GM18867 (cell line): ENCODE results near the gene B4GALT5.

Source experiments
- ATAC-seq: cut with Tn5 transposase; IDR thresholded peaks from one replicate; pipeline ENCODE4 v1.9.1; 2021; ENCODE audit warnings: mild to moderate bottlenecking, moderate library complexity; ENCODE audit not compliant: unreplicated experiment

Gene B4GALT5

GRCh38 chr20:49660912-49661311 is 52.8 kb downstream of the B4GALT5 start:
- ATAC-seq, result no peak

GRCh38 chr20:49659056-49659455 is 54.6 kb downstream of the B4GALT5 start:
- no peak for ATAC-seq

DNA sequence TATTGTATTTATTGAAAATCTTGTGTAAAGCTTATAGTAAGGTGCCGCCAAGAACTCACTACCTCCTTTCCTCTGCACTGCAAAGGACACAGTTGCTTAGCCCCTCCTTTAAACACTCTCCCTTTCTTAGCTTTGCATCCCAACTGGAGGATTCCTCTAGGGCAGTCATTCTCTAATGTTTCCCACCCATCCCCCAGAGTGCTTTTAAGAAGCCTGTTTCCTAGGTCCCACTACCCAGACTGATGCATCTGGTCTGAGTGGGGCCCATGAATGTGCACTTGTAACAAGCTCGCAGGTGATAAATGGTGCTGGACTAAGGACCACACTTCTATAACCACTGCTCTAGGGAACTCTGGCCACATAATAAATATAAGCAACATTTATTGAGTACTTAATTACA is 55.2 kb downstream of the B4GALT5 start:
- ATAC-seq, result no peak

DNA sequence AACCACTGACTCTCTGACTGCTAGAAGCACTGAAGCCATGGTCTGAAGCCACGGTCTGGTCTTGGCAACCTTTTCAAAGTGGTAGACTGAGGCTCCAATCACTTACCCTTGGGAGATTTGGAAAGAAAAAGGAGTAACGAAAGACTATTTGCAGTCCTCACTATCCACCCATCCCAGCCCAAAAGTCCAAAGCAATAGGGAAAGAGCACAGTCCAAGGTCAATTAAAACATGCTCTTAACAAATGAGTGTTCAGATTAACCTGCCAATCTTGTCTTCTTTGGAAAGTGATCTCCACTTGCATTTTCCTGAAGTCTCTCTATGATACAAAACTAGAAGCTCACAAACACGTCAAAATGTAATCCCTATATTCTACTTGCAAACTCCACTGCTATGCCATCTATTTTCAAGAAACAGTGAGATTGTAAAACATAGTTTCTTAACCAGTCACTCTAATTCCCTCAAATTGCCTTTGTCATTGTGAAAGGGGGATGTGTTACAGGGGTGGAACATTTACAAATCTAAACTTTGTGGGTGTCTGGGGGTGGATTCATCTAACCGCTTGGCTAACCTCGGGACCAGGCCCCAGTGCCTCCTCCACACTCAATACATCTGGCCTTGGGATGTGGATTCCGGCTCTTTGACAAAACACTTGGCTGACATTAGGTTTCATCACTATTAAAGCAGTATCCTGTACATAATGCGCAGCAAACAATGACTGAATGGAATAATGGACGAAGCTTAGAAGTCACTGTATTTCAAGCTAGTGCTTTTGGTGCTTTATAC is 56.4 kb downstream of the B4GALT5 start:
- ATAC-seq, result no peak

GRCh38 chr20:49656304-49656703 is 57.4 kb downstream of the B4GALT5 start:
- ATAC-seq, result no peak

- no peak for ATAC-seq
Observed at GRCh38 chr20:49653925-49654434, 59.7 kb downstream of the B4GALT5 start.

GRCh38 chr20:49649672-49650071 is 64.0 kb downstream of the B4GALT5 start:
- ATAC-seq, result no peak

DNA sequence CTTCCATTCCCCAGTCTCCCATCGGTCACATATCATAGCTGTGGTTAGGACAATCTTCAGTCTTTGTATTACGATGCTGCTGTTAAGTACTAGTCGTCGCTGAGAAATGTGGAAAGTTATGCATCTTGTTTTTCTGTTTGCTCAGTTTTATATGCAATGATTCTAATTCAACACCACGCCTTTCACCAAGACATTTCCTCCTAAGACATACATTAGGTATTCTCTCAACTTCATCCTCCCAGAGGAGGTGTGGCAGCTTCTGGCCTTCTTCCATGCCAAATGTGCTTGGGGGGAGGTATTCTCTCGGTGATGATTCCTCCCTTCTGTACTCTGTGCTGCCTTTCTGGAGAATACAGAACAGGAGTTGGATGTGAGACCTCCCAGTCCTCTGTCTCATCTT is 66.1 kb downstream of the B4GALT5 start:
- no peak for ATAC-seq

DNA sequence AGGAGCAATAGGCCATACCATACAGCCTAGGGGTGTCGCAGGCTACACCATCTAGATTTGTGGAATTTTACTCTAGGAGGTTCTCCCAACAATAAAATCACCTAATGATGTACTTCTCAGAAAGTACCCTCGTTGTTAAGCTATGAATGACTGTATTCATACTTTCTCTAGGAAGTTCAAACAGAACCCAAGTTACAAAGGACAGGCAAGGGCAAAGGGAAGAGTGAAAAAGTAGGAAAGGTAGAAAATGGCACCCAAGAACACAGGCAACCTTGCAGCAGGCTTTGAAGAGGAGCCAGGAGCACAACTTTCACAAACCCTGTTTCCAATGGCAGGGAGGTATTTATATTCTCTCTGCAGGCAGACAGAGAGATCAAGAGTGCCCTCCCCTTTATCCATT is 67.2 kb downstream of the B4GALT5 start:
- ATAC-seq, result no peak

DNA sequence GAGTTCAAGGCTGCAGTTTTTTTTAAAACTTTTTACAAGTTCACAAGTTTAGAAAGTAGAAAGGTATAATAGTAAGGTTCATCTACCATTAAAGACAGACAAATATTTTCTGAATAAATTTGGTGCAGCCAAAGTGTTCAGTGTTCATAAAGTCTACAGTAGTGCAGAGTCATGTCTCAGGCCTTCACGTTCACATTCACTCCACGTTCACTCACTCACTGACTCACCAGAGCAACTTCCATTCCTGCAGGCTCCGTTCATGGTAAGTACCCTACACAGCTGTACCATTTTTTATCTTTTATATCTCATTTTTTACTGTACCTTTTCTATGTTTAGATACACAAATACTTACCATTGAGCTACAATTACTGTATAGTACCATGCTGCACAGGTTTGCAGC is 67.6 kb downstream of the B4GALT5 start:
- no peak for ATAC-seq

GRCh38 chr20:49644980-49645565 is 68.6 kb downstream of the B4GALT5 start:
- ATAC-seq, result no peak

GRCh38 chr20:49642816-49643215 is 70.9 kb downstream of the B4GALT5 start:
- ATAC-seq, result no peak

GRCh38 chr20:49641683-49642656 is 71.7 kb downstream of the B4GALT5 start:
- ATAC-seq, result no peak

DNA sequence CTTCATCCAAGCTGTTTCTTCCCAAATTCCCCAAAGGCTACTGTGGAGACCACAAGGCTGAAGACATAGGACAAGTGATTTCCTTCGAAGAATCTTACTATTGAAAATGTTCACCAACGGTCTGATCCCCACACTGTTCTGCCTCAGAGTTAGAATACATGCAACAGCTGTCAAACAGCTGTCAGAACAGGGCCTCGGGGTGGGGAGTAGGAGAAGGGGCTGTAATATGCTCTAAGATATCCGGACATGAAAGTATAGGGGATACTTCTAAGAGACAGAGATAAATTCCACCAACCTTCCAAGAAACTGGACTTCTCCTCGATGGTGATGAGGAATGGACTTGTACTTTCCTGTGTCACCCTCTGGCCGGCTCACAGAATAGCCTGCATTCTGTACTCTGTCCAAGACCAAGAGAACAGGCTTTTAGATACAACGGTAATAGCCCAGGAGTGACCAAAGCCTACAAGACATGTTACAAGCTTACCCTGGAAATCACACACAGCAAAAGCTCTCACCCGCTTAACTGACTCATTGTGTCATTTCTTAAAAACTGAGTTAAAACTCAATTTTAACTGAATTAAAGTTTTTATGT is 76.5 kb downstream of the B4GALT5 start:
- ATAC-seq, result no peak

DNA sequence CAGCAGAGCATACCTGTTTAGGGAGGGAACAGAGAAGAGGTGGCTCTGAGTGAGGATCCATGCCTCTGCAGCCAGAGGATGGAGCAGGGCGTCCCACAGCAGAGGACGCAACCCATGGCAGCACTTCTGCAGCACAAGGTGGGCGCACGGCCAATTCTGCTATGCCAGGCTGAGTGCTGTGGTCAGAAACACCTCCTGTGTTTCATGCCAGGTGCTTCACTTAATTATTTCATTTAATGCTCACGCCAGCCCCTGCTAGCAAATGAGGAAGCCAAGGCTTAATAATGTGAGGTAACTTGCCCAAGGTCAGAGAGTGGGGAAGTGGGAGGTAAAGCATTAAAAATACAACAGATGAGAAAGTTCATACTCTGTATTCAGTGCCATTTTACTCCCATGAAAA is 77.2 kb downstream of the B4GALT5 start:
- ATAC-seq, result no peak

DNA sequence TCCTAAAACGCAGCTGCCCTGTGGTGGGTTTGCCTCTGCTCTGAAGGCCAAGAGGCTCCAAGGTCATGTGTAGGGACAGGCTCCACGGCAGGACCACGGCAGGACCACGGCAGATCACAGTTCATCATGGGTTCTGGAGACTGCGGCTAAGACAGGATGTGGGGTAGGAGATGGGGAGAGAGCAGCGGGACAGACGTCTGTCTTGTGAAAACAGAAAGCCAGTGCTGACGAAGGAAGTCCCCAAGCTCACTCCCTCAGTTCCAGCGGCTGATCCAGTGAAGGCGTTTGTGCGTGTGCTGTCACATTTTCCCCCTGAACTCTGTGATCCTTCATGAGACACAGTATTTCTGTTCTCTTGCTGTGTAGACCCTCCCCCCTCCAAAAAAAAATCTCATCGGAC is 77.8 kb downstream of the B4GALT5 start:
- ATAC-seq, result no peak

GRCh38 chr20:49635166-49635565 is 78.5 kb downstream of the B4GALT5 start:
- no peak for ATAC-seq

- no peak for ATAC-seq
Observed at GRCh38 chr20:49634116-49634515, 79.6 kb downstream of the B4GALT5 start.

- ATAC-seq, result no peak
Observed at GRCh38 chr20:49633643-49634042, 80.0 kb downstream of the B4GALT5 start.

DNA sequence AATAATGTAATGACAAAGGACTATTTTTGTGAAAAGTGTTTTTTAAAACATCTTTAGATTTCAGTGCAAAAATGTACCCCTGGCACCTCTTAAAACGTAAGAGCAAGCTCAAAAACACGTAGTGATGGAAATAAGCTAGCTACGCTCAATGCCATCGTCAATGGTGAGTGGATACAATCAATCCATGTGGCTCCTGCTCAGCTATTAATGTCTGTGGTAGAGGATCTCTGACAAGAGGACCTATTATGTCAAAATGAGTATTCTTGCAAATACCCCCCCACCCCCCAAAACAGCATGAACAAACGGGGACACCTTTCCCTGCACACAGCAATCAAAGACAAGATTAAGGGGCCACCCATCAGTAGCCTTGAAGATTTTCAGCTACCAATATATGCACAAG is 80.7 kb downstream of the B4GALT5 start:
- no peak for ATAC-seq

GRCh38 chr20:49631856-49632418 is 81.7 kb downstream of the B4GALT5 start:
- ATAC-seq, result no peak
